HG03159 (cell line): Measurements from ENCODE around the gene ANKRD29.
A peak's percentile ranks its signal among the peaks of the same experiment; 100 is the strongest.

Experiments
- ATAC-seq: cut with Tn5 transposase; IDR thresholded peaks from one replicate; pipeline ENCODE4 v1.9.1; 2021; ENCODE audit warnings: mild to moderate bottlenecking, moderate library complexity; ENCODE audit not compliant: unreplicated experiment

The ANKRD29 gene, protein sequence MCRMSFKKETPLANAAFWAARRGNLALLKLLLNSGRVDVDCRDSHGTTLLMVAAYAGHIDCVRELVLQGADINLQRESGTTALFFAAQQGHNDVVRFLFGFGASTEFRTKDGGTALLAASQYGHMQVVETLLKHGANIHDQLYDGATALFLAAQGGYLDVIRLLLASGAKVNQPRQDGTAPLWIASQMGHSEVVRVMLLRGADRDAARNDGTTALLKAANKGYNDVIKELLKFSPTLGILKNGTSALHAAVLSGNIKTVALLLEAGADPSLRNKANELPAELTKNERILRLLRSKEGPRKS

DNA sequence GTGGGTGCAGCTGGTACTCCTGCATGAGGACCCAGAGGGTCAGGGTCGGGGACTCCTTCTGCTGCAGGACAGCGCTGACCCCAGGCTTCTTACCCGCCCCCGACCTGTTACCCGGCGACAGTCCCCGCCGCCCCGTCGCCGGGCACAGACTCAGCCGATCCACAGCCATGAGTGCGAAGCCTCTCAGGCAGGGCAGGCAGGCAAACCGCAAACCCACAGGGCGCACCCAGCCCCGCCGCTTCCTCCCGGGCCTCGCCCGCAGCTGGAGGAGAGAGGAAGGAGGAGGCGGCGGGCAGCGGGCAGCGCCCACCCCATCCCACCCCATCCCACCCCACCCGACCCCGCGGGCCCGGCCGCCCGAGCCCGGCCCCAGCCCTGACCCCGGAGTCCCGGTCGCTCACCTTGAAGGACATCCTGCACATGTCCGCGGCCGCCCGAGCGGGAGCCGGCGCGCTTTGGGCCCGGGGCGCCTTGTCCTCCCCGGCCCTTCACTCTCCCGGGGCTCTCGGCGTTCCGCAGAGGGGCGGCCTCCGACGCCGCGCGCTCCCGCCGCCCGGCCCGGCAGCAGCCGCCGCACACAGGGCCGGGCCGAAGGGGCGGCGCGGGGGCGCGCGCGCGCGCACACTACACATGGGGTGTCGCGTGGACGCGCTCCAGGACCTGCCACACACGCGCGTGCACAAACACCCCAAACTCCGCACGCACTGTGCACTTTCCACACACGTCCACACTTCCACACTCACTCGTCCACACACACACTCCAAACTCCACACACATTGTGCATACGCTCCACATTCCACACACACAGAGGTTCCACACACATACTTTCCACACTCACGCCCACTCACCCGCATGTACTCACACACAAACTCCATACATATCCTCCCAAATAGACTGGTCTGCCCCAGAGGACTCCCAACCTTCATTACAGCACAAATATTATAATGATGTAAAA, at the start of gene ANKRD29:
ANKRD29 (minus strand) TSS at position 603 of the 955 bp plus-strand sequence; CDS start at position 422, 181 bp downstream.
- ATAC-seq: no peak

- ATAC-seq: no peak
Measured at GRCh38 chr18:23712445-23712844, 49.7 kb upstream of the ANKRD29 start.

- ATAC-seq: no peak
Measured at GRCh38 chr18:23711426-23711825, 48.7 kb upstream of the ANKRD29 start.

DNA sequence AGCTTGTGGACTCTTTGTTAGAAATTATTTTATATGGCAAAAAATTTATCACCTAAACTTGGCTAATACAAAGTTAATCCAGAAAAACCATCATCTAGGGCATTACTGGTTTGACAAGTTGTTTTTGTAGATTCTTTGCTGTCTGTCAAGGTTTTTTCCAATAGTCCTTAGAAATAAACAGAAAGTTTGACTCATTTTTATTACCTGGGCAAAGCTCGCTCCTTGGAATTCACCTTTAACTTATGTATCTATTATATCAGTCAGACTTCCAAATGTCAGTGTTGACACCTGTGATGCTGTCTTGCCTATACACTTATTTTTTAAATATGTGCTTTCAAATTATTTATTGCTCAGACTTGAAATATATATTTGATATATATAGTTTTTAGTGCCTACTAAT, 48.2 kb upstream of the ANKRD29 start:
- no peak for ATAC-seq

DNA sequence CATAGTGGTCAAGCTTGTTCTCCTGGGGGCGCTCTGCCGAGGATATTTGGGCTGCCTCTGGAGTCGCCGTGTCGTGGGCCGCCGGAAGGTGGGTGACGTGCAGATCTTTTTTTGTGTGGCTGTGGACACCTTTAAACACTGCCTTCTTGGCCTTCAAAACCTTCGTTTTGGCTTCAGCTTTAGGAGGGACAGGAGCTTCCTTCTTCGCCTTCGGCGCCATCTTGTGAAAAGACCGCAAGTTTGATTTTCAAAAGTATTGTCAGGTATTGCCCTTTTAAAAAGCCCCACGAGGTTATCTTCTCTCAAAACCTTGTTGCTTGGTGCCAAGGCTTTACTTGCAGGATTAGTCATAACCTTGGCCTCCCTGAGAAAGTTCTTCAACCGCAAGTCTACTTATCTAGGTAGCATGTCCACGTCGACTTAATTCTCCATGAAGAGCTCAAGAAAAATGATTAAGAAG, 47.4 kb upstream of the ANKRD29 start:
- no peak for ATAC-seq

DNA sequence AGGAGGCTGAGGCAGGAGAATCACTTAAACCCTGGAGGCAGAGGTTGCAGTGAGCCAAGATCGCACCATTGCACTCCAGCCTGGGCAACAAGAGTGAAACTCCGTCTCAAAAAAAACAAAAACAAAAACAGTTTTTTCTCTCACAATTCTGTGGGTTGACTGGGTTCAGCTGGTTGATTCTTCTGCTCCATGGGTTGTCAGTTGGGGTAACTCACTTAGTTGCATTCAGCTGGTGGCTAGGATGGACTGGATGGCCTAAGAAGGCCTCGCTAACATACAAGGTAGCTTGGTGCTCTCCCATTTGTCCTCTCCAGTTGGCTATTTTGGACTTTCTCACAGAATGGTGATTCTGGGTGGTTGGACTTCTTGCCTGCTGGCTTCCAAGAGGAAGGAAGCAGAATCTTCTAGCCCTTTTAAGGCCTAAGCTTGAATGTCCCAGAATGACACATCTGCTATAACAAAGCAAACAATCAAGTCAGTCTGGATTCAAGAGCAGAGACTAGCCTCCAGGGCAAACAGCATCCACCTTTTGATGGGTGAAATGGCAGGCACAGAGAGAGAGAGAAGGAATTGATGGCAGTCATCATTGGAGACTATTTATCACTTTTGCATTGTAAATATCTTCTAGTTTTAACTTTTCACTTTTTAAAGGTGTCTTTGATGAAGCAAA, 44.4 kb upstream of the ANKRD29 start:
- ATAC-seq: no peak

GRCh38 chr18:23704806-23705205, 42.1 kb upstream of the ANKRD29 start:
- no peak for ATAC-seq

GRCh38 chr18:23703987-23704384, 41.3 kb upstream of the ANKRD29 start:
- ATAC-seq: no peak

DNA sequence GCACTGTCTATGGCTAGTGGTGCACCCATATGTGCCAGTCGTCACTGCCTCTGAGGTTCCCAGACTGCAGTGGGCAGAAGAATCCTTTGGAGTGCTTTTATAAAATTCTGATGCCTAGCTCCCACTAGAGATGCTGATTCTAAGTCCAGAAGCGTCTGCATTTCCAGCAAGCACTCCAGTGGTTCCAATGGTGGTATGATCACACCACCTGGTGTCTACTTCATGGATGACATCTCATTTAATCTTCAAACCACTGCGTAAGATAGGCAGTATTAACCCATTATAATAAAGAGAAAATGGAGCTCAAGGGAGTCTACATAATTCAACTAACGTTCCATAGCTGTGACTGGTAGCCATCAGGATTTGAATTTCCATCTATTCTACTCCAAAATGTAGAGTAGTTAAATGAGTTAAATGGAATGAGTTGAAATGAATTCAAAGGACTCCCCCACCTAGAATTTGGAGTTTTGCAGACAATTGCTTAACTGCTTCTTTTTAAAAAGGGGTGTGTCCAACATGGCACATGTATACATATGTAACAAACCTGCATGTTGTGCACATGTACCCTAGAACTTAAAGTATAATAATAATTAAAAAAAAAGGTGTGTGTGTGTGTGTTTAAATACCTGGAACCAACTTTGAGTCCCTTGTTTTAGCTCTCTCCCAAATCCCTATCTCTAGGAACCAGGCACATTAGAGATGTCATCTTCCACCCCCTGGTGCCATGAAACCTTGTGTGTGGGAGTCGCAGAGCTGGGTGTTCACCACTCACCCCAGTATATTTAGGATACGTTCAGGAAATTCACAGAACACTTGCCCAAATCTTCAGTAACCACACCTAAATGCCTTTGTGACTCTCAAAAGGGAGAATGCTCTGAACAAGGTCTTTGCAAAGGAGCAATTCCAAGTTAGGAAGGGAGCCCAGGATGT, 40.6 kb upstream of the ANKRD29 start:
- ATAC-seq: no peak

DNA sequence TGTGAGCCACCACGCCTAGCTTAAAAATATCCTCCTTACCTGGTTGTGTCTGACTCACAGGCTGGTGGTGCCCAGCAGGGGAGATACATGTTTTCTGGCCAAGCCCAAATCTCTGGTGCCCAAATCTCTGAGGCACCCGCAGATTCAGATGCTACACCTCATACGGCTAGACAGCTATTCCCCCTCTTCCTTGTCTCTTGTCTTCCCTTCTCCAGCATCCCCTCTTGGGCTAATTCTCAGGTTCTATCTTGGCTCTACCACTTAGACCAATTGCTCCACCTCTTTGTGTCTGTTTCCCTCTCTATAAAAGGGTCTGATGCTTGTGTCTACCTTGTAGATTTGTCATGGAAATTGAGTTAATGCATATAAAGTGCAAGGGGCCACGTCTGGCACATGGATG, 39.9 kb upstream of the ANKRD29 start:
- ATAC-seq: no peak

GRCh38 chr18:23701544-23702064, 38.9 kb upstream of the ANKRD29 start:
- ATAC-seq: no peak

DNA sequence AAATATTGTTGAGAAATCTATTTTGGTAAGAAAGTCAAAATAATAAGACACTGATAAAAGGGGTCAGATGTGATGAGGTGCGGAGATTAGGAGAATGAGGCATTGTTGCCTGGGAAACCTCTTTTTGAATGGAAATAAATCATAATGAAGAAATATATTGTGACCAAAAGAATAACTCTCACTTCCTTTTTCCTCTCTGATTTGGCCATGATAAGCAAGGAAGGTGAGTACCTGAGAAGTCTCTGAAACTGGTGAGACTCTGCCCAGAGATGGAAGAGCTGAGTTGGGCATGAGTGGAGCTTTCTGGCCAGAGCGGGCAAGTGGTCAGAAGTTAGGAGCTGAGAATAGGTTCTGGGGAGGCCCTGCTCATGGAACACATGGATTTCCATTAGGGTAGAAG, 38.3 kb upstream of the ANKRD29 start:
- ATAC-seq: peak; percentile 68

DNA sequence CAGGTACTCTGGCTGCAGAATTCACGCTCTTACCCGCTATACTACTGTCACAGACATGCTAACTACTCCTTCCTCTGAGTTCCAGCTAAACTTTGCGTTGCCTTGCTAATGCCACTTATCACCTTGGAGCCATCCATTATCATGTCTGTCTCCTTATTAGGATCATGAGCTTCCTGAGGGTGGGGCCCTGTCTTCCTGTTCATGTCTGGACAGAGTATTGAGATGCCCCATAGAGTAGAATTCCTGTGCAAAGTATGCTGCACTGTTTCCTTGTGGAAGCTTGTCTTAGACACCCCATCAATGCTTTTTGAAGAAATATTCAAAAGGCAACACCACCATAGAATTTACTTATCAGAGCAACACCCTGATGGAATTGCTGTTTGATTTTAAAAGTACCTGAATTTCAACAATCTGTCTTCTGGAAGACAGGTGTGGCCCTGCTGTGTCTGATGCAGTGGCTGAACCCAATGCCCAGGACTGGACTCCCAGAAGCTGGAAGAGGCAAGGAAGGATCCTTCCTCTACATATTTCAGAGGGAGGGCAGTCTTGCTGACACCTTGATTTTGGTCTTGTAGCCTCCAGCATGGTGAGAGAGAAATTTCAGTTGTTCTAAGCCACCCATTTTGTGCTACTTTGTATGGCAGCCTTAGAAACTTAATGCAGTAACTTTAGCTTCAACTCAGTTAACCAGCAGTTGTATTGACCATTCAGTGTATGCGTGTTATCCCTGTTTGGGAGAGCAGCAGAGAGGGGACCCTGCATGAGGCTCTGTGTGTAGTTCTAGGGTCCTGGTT, 32.1 kb upstream of the ANKRD29 start:
- ATAC-seq: no peak

GRCh38 chr18:23693846-23694245, 31.1 kb upstream of the ANKRD29 start:
- ATAC-seq: no peak

DNA sequence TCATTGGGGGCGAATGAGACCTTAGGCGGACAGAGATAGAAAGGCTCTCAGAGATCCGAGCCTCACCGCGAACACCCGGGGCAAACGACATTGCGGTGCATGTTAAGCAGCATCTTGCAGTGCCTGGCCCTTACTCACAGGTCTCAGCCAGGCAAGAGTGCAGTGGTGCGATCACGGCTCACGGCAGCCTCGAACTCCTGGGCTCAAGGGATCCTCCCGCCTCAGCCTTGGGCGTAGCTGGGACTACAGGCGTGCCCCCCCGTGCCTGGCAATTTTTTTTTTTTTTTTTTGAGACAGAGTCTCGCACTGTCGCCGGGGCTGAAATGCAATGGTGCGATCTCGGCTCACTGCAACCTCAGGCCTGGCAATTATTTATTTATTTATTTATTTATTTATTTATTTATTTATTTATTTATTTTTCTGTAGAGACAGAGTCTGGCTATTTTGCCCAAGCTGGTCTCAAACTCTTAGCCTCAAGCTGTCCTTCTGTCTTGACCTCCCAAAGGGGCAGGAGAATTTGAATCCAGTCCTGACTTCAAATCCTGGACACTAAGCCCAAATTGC, 27.9 kb upstream of the ANKRD29 start:
- no peak for ATAC-seq

GRCh38 chr18:23689616-23690504, 27.1 kb upstream of the ANKRD29 start:
- ATAC-seq: no peak

GRCh38 chr18:23689031-23689615, 26.4 kb upstream of the ANKRD29 start, which contains the start of gene LAMA3:
TSS of gene LAMA3 (plus strand) at chr18:23689453. CDS start at chr18:23689684, 231 bp downstream.
- ATAC-seq: no peak
